ENCODE data around the gene SPIRE1.

SPIRE1 gene

DNA sequence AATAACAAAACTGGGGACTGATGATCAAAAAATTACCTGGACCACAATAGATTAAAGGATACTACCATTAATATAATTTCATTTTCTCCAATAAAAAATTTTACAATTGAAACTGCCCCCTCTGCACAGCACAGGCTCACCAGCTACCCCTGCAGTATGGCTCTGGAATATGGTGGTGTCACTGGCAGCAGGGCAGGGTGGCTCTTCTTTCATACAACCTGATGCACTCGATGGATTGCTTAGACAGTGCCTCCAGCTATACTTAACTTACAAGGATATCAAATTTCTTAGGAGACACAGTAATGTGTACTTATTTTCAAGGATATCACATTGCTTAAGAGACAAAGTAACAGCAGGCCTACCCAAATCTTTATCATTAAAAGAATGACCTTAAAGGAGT, 126.2 kb downstream of the SPIRE1 start:
- no peaks in the 10 kb centered on the region for H3K36me3 ChIP-seq (ENCODE audit: insufficient read depth, low read length)
- H3K27ac ChIP-seq (ENCODE audit: low read length), result no peak overlapping the region
- no peak overlapping the region for H3K4me3 ChIP-seq (ENCODE audit: low read depth in 1 of 2, low read length in 2 of 2)
- H3K9ac ChIP-seq (ENCODE audit: low read depth, low read length), result no peak overlapping the region
- H4K20me1 ChIP-seq (ENCODE audit: insufficient read depth, low read length), result no peaks in the 10 kb centered on the region
- no peaks in the 10 kb centered on the region for H3K9me3 ChIP-seq (ENCODE audit: insufficient read depth, low read length, severe bottlenecking)
- TF ChIP-seq, protein P1, sequence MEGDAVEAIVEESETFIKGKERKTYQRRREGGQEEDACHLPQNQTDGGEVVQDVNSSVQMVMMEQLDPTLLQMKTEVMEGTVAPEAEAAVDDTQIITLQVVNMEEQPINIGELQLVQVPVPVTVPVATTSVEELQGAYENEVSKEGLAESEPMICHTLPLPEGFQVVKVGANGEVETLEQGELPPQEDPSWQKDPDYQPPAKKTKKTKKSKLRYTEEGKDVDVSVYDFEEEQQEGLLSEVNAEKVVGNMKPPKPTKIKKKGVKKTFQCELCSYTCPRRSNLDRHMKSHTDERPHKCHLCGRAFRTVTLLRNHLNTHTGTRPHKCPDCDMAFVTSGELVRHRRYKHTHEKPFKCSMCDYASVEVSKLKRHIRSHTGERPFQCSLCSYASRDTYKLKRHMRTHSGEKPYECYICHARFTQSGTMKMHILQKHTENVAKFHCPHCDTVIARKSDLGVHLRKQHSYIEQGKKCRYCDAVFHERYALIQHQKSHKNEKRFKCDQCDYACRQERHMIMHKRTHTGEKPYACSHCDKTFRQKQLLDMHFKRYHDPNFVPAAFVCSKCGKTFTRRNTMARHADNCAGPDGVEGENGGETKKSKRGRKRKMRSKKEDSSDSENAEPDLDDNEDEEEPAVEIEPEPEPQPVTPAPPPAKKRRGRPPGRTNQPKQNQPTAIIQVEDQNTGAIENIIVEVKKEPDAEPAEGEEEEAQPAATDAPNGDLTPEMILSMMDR (IDR thresholded peaks at IDR 0.05; ENCODE audit: borderline replicate concordance, extremely low read depth, low read length, poor library complexity, severe bottlenecking), result no peak
- no peak for TF ChIP-seq EZH2 (IDR thresholded peaks at IDR 0.05; ENCODE audit: borderline replicate concordance, low read depth, low read length, severe bottlenecking)
- no peak overlapping the region for H3K4me2 ChIP-seq (ENCODE audit: insufficient read depth, low read length)
- peaks cover 7% of the 10 kb centered on the region for H3K27me3 ChIP-seq (ENCODE audit: insufficient read depth, low read length, poor library complexity)
- DNase-seq (no peak), ATAC-seq (ENCODE audit: insufficient read depth, low read depth) (no peak)
- no peaks in the 10 kb centered on the region for H3K4me1 ChIP-seq (ENCODE audit: insufficient read depth, low read length)
- H3K79me2 ChIP-seq (ENCODE audit: insufficient read depth, low read length), result no peaks in the 10 kb centered on the region
- H2AFZ ChIP-seq (ENCODE audit: low read depth, low read length), result no peak overlapping the region

DNA sequence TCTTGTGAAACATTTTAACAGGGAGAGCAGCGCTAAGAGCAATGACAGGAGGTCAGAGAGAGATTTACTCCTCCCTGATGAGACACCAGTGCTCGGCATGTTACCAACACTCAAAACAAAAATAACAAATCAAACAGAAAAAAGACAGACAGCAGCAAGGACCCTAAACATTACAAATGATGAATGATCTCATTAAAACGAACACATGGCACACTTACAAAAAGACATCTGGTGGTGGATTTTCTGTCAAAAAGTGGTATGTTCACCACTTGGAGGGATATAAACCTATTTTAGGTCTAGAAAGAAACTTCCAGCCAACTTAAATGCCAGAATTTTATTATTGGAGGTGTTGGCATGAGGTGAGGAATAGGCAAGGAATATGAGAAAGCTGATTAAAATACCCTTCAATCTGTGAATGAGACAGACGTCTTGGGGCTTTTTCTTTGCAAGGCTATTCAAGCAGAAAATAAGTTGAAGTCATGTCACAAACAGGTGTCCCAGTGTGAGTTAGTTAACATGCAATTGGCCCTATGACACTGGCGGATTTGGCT, 137.4 kb downstream of the SPIRE1 start:
- H3K9me3 ChIP-seq (ENCODE audit: insufficient read depth, low read length, severe bottlenecking), result no peaks in the 10 kb centered on the region
- no peaks in the 10 kb centered on the region for H4K20me1 ChIP-seq (ENCODE audit: insufficient read depth, low read length)
- H3K4me1 ChIP-seq (ENCODE audit: insufficient read depth, low read length), result no peaks in the 10 kb centered on the region
- no peak overlapping the region for H3K4me2 ChIP-seq (ENCODE audit: insufficient read depth, low read length)
- peaks cover 6% of the 10 kb centered on the region for H3K27me3 ChIP-seq (ENCODE audit: insufficient read depth, low read length, poor library complexity)
- H3K9ac ChIP-seq (ENCODE audit: low read depth, low read length), result no peak overlapping the region
- H3K79me2 ChIP-seq (ENCODE audit: insufficient read depth, low read length), result no peaks in the 10 kb centered on the region
- H3K36me3 ChIP-seq (ENCODE audit: insufficient read depth, low read length), result no peaks in the 10 kb centered on the region
- TF ChIP-seq EZH2 (IDR thresholded peaks at IDR 0.05; ENCODE audit: borderline replicate concordance, low read depth, low read length, severe bottlenecking), result no peak
- TF ChIP-seq, protein P1 (IDR thresholded peaks at IDR 0.05; ENCODE audit: borderline replicate concordance, extremely low read depth, low read length, poor library complexity, severe bottlenecking), result no peak
- H2AFZ ChIP-seq (ENCODE audit: low read depth, low read length), result no peak overlapping the region
- DNase-seq (no peak), ATAC-seq (ENCODE audit: insufficient read depth, low read depth) (no peak)
- no peak overlapping the region for H3K27ac ChIP-seq (ENCODE audit: low read length)
- H3K4me3 ChIP-seq (ENCODE audit: low read depth in 1 of 2, low read length in 2 of 2), result no peak overlapping the region

DNA sequence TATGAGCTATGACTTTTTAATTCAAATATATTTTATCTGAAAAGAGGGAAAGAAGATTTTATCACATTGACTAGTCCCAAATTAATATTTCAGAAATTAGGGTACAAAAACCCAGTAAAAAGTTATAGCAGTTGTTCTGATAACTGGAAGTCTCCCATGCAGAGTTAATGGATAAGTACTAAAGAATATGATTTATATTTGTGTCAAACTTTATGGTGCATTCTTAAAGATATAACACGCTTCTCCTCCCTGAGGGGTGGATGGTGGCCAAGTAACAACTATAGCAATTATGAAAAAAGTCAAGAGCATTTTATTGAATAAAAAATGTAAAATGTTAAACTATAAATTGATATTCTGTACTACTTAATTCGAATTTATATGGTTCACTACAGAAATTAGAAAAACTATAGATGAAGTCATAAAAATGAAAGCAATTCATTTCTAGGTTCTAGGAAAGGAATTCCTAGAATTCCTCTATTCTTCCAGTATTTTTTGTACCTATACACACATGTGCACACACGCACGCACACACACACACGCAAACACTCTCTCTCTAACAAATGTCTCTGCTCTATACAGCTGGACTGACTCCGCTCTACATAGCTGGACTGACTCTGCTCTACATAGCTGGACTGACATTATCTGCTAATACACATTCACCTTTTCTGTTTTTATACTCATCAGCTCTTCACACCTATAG, 138.9 kb downstream of the SPIRE1 start:
- no peaks in the 10 kb centered on the region for H4K20me1 ChIP-seq (ENCODE audit: insufficient read depth, low read length)
- ATAC-seq (ENCODE audit: insufficient read depth, low read depth) (no peak), DNase-seq (no peak)
- H3K36me3 ChIP-seq (ENCODE audit: insufficient read depth, low read length), result no peaks in the 10 kb centered on the region
- H2AFZ ChIP-seq (ENCODE audit: low read depth, low read length), result no peak overlapping the region
- H3K79me2 ChIP-seq (ENCODE audit: insufficient read depth, low read length), result no peaks in the 10 kb centered on the region
- H3K4me3 ChIP-seq (ENCODE audit: low read depth in 1 of 2, low read length in 2 of 2), result no peak overlapping the region
- TF ChIP-seq, protein P1 (IDR thresholded peaks at IDR 0.05; ENCODE audit: borderline replicate concordance, extremely low read depth, low read length, poor library complexity, severe bottlenecking), result no peak
- no peak for TF ChIP-seq EZH2 (IDR thresholded peaks at IDR 0.05; ENCODE audit: borderline replicate concordance, low read depth, low read length, severe bottlenecking)
- H3K27me3 ChIP-seq (ENCODE audit: insufficient read depth, low read length, poor library complexity), result peaks cover 6% of the 10 kb centered on the region
- H3K4me1 ChIP-seq (ENCODE audit: insufficient read depth, low read length), result no peaks in the 10 kb centered on the region
- no peak overlapping the region for H3K9ac ChIP-seq (ENCODE audit: low read depth, low read length)
- H3K27ac ChIP-seq (ENCODE audit: low read length), result no peak overlapping the region
- no peak overlapping the region for H3K4me2 ChIP-seq (ENCODE audit: insufficient read depth, low read length)
- no peaks in the 10 kb centered on the region for H3K9me3 ChIP-seq (ENCODE audit: insufficient read depth, low read length, severe bottlenecking)
